ENCODE measurements around the gene PSTPIP2.

GRCh38 chr18:46013484-46014189, 58.4 kb downstream of the PSTPIP2 start:
- TF ChIP-seq, protein P1, sequence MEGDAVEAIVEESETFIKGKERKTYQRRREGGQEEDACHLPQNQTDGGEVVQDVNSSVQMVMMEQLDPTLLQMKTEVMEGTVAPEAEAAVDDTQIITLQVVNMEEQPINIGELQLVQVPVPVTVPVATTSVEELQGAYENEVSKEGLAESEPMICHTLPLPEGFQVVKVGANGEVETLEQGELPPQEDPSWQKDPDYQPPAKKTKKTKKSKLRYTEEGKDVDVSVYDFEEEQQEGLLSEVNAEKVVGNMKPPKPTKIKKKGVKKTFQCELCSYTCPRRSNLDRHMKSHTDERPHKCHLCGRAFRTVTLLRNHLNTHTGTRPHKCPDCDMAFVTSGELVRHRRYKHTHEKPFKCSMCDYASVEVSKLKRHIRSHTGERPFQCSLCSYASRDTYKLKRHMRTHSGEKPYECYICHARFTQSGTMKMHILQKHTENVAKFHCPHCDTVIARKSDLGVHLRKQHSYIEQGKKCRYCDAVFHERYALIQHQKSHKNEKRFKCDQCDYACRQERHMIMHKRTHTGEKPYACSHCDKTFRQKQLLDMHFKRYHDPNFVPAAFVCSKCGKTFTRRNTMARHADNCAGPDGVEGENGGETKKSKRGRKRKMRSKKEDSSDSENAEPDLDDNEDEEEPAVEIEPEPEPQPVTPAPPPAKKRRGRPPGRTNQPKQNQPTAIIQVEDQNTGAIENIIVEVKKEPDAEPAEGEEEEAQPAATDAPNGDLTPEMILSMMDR (IDR thresholded peaks at IDR 0.05), result no peak
- TF ChIP-seq MAX (CRISPR knock-in tag; IDR thresholded peaks at IDR 0.05) (no peak), SP1 (CRISPR knock-in tag; conservative IDR thresholded peaks at IDR 0.05) (no peak), TEAD1 (CRISPR knock-in tag; IDR thresholded peaks at IDR 0.05) (no peak), TEAD4 (CRISPR knock-in tag; IDR thresholded peaks at IDR 0.05) (no peak), FOXJ3 (CRISPR knock-in tag; IDR thresholded peaks at IDR 0.05; ENCODE audit: borderline replicate concordance) (no peak)
- TF ChIP-seq, protein P2, sequence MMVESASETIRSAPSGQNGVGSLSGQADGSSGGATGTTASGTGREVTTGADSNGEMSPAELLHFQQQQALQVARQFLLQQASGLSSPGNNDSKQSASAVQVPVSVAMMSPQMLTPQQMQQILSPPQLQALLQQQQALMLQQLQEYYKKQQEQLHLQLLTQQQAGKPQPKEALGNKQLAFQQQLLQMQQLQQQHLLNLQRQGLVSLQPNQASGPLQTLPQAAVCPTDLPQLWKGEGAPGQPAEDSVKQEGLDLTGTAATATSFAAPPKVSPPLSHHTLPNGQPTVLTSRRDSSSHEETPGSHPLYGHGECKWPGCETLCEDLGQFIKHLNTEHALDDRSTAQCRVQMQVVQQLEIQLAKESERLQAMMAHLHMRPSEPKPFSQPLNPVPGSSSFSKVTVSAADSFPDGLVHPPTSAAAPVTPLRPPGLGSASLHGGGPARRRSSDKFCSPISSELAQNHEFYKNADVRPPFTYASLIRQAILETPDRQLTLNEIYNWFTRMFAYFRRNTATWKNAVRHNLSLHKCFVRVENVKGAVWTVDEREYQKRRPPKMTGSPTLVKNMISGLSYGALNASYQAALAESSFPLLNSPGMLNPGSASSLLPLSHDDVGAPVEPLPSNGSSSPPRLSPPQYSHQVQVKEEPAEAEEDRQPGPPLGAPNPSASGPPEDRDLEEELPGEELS (CRISPR knock-in tag; IDR thresholded peaks at IDR 0.05), result no peak
- TF ChIP-seq, protein P3, sequence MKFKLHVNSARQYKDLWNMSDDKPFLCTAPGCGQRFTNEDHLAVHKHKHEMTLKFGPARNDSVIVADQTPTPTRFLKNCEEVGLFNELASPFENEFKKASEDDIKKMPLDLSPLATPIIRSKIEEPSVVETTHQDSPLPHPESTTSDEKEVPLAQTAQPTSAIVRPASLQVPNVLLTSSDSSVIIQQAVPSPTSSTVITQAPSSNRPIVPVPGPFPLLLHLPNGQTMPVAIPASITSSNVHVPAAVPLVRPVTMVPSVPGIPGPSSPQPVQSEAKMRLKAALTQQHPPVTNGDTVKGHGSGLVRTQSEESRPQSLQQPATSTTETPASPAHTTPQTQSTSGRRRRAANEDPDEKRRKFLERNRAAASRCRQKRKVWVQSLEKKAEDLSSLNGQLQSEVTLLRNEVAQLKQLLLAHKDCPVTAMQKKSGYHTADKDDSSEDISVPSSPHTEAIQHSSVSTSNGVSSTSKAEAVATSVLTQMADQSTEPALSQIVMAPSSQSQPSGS (CRISPR knock-in tag; IDR thresholded peaks at IDR 0.05; ENCODE audit: borderline replicate concordance, low read depth), result no peak
